GM08714 (cell line): ENCODE measurements around the gene CACNA2D3.

Source experiments
- H3K4me3 ChIP-seq: fragments of 200-500 bp; sonication (Bioruptor generic); 2 replicates; pipeline ENCODE4 v1.5.1; 2014; ENCODE audit warnings: mild to moderate bottlenecking, low read length, inconsistent platforms
- ZNF274 ChIP-seq: IDR thresholded peaks from 2 replicates; pipeline ENCODE4 v1.6.1; 2012; ENCODE audit warnings: mild to moderate bottlenecking, low read depth, low read length

Gene CACNA2D3

GRCh38 chr3:55009372-55009771 is 887.0 kb downstream of the CACNA2D3 start:
- no peak overlapping the region for H3K4me3 ChIP-seq
- TF ChIP-seq ZNF274: no peak

GRCh38 chr3:55012091-55012490 is 889.7 kb downstream of the CACNA2D3 start:
- TF ChIP-seq ZNF274: no peak
- H3K4me3 ChIP-seq: no peak overlapping the region

DNA sequence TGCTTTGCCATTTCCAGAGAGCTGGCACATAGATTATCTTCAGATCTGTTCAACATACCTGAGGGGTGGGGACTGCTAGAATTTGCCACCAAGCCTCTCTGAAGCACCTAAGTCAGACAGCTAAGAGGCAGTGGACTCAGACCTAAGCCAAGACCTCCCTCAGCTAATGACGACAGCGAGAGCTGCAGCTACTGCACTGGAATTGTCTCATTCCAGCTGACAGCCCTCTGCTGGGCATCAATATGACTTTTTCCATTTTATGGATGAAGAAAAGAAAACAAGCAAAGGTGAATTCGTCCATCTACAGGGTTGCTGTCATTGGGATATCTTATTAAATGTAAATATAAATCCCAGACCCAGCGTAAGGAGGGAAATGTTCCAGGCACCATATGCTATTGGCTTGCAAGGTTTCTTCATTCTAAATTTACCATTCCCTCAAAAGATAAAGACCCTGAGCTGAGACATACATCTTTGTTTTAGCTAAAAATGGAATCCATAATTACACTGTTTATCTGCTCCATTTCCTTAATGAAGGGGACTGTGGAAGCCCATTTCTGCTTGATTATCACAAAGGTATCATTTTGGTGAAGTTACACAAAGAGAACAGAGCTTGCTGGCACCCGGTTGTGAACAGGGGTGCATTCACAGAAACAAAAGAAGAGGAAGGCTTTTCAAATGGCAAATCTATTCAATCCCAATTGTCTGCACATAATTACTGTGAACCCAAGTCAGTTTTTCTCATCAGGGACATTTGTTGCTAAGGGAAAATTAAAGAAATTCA is 891.0 kb downstream of the CACNA2D3 start:
- no peak overlapping the region for H3K4me3 ChIP-seq
- no peak for TF ChIP-seq ZNF274

GRCh38 chr3:55014081-55014480 is 891.7 kb downstream of the CACNA2D3 start:
- no peak overlapping the region for H3K4me3 ChIP-seq
- TF ChIP-seq ZNF274: no peak

DNA sequence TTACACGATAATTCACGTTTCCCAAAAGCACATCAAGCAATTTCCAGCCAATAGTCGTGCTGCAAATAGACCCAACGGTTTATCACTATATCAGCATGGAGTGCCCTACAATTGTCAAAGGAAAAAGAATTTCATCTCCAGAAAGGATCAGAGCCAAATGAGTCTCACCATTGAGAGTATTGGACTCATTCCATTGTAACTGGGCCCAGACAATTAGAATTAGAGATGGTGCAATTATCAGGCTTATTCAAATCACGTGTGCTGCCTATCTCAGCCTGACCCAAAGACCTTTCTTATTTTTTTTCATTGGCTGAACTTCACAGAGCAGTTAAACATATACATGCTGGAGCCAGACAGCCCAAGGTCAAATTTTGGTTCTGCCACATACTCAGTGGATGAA is 892.6 kb downstream of the CACNA2D3 start:
- TF ChIP-seq ZNF274: no peak
- no peak overlapping the region for H3K4me3 ChIP-seq

GRCh38 chr3:55017876-55018275 is 895.5 kb downstream of the CACNA2D3 start:
- H3K4me3 ChIP-seq: no peak overlapping the region
- no peak for TF ChIP-seq ZNF274

DNA sequence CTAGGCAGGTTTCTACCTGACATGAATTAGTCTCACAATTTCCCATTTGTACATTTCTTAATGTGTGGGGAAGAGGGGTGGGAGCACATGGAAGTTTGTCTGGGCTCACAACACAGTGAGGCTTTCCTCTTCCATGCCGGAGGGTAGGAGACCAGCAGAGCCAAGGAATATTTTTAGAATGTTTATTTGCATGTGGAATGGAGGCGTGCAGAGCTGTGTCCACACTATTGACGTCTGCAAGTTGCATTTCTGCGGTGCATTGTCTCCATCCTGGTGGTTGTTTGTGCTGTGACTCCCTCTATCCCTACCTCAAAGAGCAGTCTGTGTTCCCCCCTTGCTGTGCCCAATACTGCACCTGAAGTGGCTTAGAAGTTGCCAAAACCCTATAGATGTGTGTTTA is 908.6 kb downstream of the CACNA2D3 start:
- no peak for TF ChIP-seq ZNF274

DNA sequence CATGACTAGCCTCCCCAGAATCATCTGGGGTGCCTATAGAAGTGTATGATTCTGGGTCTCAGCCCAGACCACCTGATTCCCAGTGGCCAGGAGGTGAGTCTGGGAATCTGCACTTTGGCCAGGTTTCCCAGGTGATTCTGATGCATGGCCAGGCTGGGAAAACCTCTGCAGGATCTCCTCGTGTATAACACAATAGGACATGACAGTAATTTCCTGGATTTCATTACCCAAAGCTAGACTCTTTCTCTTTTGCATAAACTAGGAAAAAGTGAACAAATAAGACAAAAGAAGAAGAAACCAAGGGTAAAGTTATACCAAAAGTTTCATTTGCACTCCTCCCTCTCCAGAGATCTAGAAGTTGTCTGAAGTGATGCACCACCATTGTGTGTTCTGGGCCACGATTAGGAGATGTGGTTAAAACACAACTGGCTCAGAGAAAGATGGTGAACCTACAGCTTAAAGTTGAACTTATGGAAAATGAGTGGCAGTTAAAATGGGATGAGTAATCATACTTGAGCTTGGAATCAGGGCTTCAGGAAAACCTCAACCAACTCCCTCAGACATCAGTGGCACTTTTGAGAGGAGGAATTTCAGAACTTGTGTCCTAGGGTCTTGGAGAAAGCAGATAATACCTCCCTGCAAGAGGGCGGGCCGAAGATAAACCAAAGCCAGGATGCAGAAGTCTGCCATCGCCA is 914.7 kb downstream of the CACNA2D3 start:
- TF ChIP-seq ZNF274: no peak
- H3K4me3 ChIP-seq: no peak overlapping the region

More for the DNA sequence above, 908.6 kb downstream of the CACNA2D3 start:
- H3K4me3 ChIP-seq: no peak overlapping the region

DNA sequence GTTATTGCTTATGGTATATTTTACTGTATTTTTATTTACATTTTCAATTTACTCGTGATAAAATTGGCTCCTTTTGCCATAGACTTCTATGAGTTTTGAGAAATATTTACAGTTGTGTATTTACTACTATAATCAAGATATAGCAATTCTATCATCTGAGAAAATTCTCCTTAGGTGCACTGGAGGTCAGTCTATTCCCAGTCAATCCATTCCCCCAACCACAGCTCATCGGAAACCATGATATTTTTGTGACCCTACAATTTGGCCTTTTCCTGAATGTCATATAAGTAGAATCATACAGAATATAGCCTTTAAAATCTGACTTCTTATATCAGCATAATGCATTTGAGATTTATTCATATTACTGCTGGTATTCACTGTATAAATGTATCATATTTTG is 920.2 kb downstream of the CACNA2D3 start:
- TF ChIP-seq ZNF274: no peak
- no peak overlapping the region for H3K4me3 ChIP-seq

DNA sequence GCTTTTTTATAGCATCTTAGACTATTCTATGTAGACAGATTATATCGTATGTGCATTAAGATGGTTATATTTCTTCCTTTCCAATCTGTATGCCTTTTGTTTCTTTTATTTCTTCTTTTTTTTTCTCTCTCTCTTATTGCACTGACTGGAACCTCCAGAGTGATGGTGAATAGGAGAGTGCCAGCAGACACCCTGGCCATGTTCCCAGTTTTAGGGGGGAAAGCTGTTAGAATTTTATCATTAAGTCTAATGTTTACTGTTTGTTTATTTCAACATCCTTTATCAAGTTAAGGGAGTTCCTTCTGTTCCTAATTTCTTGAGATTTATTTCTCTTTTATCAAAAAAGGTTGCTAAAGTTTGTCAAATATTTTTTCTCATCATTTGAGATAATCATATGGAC is 922.1 kb downstream of the CACNA2D3 start:
- TF ChIP-seq ZNF274: no peak
- H3K4me3 ChIP-seq: no peak overlapping the region

DNA sequence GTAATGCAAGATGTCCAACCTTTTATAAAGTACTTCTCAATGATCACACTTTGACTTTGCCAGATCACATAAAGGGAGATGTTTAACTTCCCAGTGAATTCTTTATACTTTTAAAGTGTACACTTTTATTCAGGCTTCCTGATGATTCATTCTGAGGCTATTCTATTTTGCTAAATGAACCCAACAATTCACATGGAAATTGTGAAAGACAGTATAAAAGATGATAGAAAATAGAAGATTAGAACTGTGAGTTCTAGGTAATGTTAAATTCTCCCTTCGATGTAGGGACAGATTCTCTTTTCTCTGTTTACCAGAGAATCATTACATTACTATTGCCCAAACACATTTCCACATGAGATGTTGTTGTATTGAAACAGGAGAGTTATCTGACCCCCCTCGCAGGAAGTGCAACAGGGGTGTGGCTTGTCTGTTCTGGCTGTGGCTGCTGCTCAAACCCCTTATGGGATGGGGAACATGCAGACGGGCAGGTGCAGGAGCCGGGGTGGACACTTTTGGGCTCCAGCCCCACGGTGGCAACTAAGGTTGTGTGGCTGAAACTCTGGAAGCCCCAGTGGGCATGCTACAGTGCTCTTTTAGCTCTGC is 936.8 kb downstream of the CACNA2D3 start:
- TF ChIP-seq ZNF274: no peak
- H3K4me3 ChIP-seq: no peak overlapping the region

DNA sequence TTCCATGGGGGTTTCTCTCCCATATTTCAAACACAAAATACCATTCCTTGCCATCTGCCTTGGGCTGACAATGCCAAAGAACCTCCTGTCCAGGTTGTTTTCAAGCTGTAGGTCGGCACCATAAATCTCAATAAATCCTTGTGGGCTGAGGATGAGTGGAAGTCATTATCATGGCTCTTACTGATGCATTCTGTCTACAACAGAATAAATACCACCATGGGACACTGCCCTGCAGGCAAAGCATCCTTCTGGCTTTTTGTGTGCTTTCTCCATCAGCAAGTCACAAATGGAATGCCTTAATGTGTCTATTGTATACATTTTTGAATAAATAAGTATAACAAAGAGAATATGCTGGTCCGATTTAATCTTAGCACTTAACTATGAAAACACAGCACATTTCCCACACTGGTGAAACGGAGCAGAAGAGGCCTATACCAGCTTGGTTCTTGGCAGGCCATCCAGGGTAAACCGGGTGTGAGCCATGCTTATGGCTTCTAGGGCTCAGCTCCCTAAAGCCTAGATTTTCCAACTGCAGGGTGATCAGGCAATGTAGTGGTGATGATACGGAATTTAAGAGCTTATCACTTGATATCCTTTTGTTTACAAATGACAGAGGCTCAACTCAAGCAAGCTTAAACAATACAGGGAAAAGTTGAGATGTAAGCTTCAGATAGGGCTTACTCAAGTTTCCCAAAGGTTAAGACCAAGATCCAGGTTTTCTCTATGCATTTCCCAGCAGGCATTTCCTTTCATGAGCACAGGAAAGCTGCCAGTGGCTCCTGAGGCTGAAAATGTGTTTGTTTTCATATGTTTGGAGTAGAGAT is 938.8 kb downstream of the CACNA2D3 start:
- no peak overlapping the region for H3K4me3 ChIP-seq
- no peak for TF ChIP-seq ZNF274

- no peak overlapping the region for H3K4me3 ChIP-seq
- no peak for TF ChIP-seq ZNF274
Observed at GRCh38 chr3:55061720-55062034, 939.3 kb downstream of the CACNA2D3 start.

- no peak for TF ChIP-seq ZNF274
Observed at GRCh38 chr3:55064164-55064563, 941.8 kb downstream of the CACNA2D3 start.

GRCh38 chr3:55065331-55065730 is 943.0 kb downstream of the CACNA2D3 start:
- no peak for TF ChIP-seq ZNF274
- no peak overlapping the region for H3K4me3 ChIP-seq

More at GRCh38 chr3:55064164-55064563, 941.8 kb downstream of the CACNA2D3 start:
- H3K4me3 ChIP-seq: no peak overlapping the region
